HCT116 (cell line): ENCODE data around the gene MYOG. TPM values are rescaled to one million over a fixed set of nuclear protein-coding genes. Genes with fewer than 3 reads are reported as not detected.

ENCODE experiments used
- ATAC-seq: fragments of 200-7000 bp; cut with Tn5 transposase; 2 replicates; pipeline ENCODE4 v1.9.1; 2020; ENCODE audit warnings: mild to moderate bottlenecking, moderate library complexity
- BruUV-seq: library from RNA; stranded (reverse); fragments of 400-500 nt; replicated peaks from 2 replicates; lab custom pipeline; 2021; lab: Mats Ljungman, UMichigan
- CTCF ChIA-PET: fragments of 300-600 bp; sonication (Branson Sonifier 250); formaldehyde crosslinking; loops from one replicate; lab custom pipeline; 2021; ENCODE audit warnings: antibody characterized with exemption; lab: Charles Lee
- POLR2A ChIA-PET: fragments of 300-600, 350-600 bp; sonication (Branson Sonifier 250); formaldehyde crosslinking; loops from one replicate; lab custom pipeline; 2021; ENCODE audit warnings: antibody characterized with exemption; lab: Charles Lee
- RAD21 ChIA-PET, 2 experiments: fragments of 300-600 bp; sonication (Branson Sonifier 250); formaldehyde crosslinking; loops; one replicate each; lab custom pipeline; 2023; ENCODE audit warnings: low total read pairs in 2 of 2; ENCODE audit not compliant: uncharacterized antibody in 2 of 2, unreplicated experiment in 2 of 2, low non-redundant PET in 1 of 2; lab: Charles Lee
- DNase-seq: peaks from one replicate; pipeline ENCODE4 v3.0.0-alpha.2; 2010; ENCODE audit warnings: low read depth, low spot score
- H2AFZ ChIP-seq: fragments of 200-600 bp; shearing (Covaris generic), sonication (generic); 2 replicates; pipeline ENCODE4 v1.6.1; 2017; ENCODE audit warnings: low read depth, mixed run types, mixed read lengths, antibody characterized with exemption, low read length; ENCODE audit not compliant: poor library complexity, severe bottlenecking
- H3K27ac ChIP-seq: 2 replicates; pipeline ENCODE4 v1.5.1; 2012; ENCODE audit warnings: low read depth, low read length
- H3K27me3 ChIP-seq: fragments of 200-600 bp; sonication (generic); 2 replicates; pipeline ENCODE4 v1.6.1; 2016; ENCODE audit warnings: mixed run types, low read length, mixed read lengths; ENCODE audit not compliant: insufficient read depth
- H3K36me3 ChIP-seq, 2 experiments: fragments of 200-500 bp in 1 of 2; fragments of 200-600 bp in 1 of 2; sonication (Bioruptor generic) in 1 of 2; sonication (generic) in 1 of 2; 2 replicates each; pipeline versions ENCODE4 v1.5.1 to v1.6.1; 2014 to 2016; ENCODE audit warnings: low read length in 2 of 2, inconsistent platforms in 1 of 2, mixed read lengths in 1 of 2, mixed run types in 1 of 2; ENCODE audit not compliant: insufficient read depth in 2 of 2, control insufficient read depth in 1 of 2
- H3K4me1 ChIP-seq, 2 experiments: fragments of 200-600 bp in 1 of 2; sonication (generic) in 1 of 2; 2 replicates each; pipeline versions ENCODE4 v1.5.1 to v1.6.1; 2012 to 2017; ENCODE audit warnings: low read length in 2 of 2, inconsistent platforms in 1 of 2, mild to moderate bottlenecking in 1 of 2, mixed read lengths in 1 of 2, mixed run types in 1 of 2, moderate library complexity in 1 of 2; ENCODE audit not compliant: insufficient read depth in 2 of 2, control insufficient read depth in 1 of 2
- H3K4me2 ChIP-seq: fragments of 200-600 bp; sonication (generic); 2 replicates; pipeline ENCODE4 v1.6.1; 2017; ENCODE audit warnings: mixed run types, low read length, mixed read lengths
- H3K4me3 ChIP-seq, 2 experiments: fragments of 200-600 bp in 1 of 2; sonication (generic) in 1 of 2; replicated peaks in 1 of 2; 2 replicates each; pipeline ENCODE4 v1.5.1; 2011 to 2016; ENCODE audit warnings: low read length in 2 of 2, control low read depth in 1 of 2, low read depth in 1 of 2, mild to moderate bottlenecking in 1 of 2, mixed read lengths in 1 of 2, mixed run types in 1 of 2
- H3K79me2 ChIP-seq: fragments of 200-600 bp; sonication (generic); 2 replicates; pipeline ENCODE4 v1.6.1; 2017; ENCODE audit warnings: mild to moderate bottlenecking, mixed run types, low read length, moderate library complexity, mixed read lengths; ENCODE audit not compliant: insufficient read depth
- H3K9ac ChIP-seq: fragments of 200-600 bp; sonication (generic); 2 replicates; pipeline ENCODE4 v1.6.1; 2016; ENCODE audit warnings: low read length, mixed read lengths
- H3K9me2 ChIP-seq: fragments of 200-600 bp; sonication (generic), shearing (Covaris generic); 2 replicates; pipeline ENCODE4 v1.6.1; 2017; ENCODE audit warnings: mixed run types, mild to moderate bottlenecking, moderate library complexity; ENCODE audit not compliant: insufficient read depth
- H3K9me3 ChIP-seq, 2 experiments: fragments of 200-500 bp in 1 of 2; fragments of 200-600 bp in 1 of 2; sonication (Bioruptor generic) in 1 of 2; sonication (generic) in 1 of 2; 2 replicates each; pipeline ENCODE4 v1.6.1; 2014 to 2017; ENCODE audit warnings: low read length in 2 of 2, mixed read lengths in 2 of 2, inconsistent platforms in 1 of 2, low read depth in 1 of 2, mild to moderate bottlenecking in 1 of 2, mixed run types in 1 of 2, moderate library complexity in 1 of 2; ENCODE audit not compliant: control insufficient read depth in 1 of 2, insufficient read depth in 1 of 2
- H4K20me1 ChIP-seq: fragments of 200-600 bp; sonication (generic), shearing (Covaris generic); 2 replicates; pipeline ENCODE4 v1.6.1; 2017; ENCODE audit warnings: mixed run types, mild to moderate bottlenecking, moderate library complexity; ENCODE audit not compliant: insufficient read depth
- CEBPB ChIP-seq: IDR thresholded peaks from 2 replicates; pipeline ENCODE4 v1.6.1; 2012; ENCODE audit warnings: low read depth
- ELF1 ChIP-seq: IDR thresholded peaks from 2 replicates; pipeline ENCODE4 v1.6.1; 2012; ENCODE audit warnings: low read depth, borderline replicate concordance
- EZH2phosphoT487 ChIP-seq: fragments of 200-600 bp; IDR thresholded peaks from 2 replicates; pipeline ENCODE4 v1.6.1; 2018; ENCODE audit warnings: antibody characterized with exemption, borderline replicate concordance
- JUND ChIP-seq: IDR thresholded peaks from 2 replicates; pipeline ENCODE4 v1.6.1; 2012
- POLR2AphosphoS5 ChIP-seq: IDR thresholded peaks from 2 replicates; pipeline ENCODE4 v1.6.1; 2011; ENCODE audit warnings: mild to moderate bottlenecking, low read depth, low read length, moderate library complexity
- RAD21 ChIP-seq: IDR thresholded peaks from 2 replicates; pipeline ENCODE4 v1.6.1; 2012; ENCODE audit warnings: low read depth, mild to moderate bottlenecking
- SRF ChIP-seq: IDR thresholded peaks from 2 replicates; pipeline ENCODE4 v1.6.1; 2012; ENCODE audit warnings: low read depth
- TCF7L2 ChIP-seq: IDR thresholded peaks from 2 replicates; pipeline ENCODE4 v1.7.0; 2011; ENCODE audit warnings: borderline replicate concordance, inconsistent platforms; ENCODE audit not compliant: insufficient read depth, insufficient read length; ENCODE audit errors: extremely low read depth
- YY1 ChIP-seq: IDR thresholded peaks from 2 replicates; pipeline ENCODE4 v1.6.1; 2011; ENCODE audit warnings: low read length, low read depth, moderate library complexity, mild to moderate bottlenecking; ENCODE audit not compliant: insufficient replicate concordance; ENCODE audit errors: extremely low read depth
- intact Hi-C: fragments of 100-400 bp; cut with micrococcal nuclease; formaldehyde crosslinking; loops from 2 replicates; pipeline ENCODE4 v1.10.0; 2022
- total RNA-seq: library from RNA; stranded (reverse); gene quantifications from one replicate; pipeline ENCODE4 v1.2.1, GENCODE V29; 2021; ENCODE audit not compliant: unreplicated experiment
- TF ChIP-seq, protein P1 (sequence below): IDR thresholded peaks from 2 replicates; pipeline ENCODE4 v1.6.1; 2012
- TF ChIP-seq, protein P2 (sequence below): IDR thresholded peaks from 2 replicates; pipeline ENCODE4 v1.6.1; 2011; ENCODE audit warnings: mild to moderate bottlenecking, low read length, moderate library complexity; ENCODE audit not compliant: insufficient replicate concordance; ENCODE audit errors: extremely low read depth

MYOG gene
- total RNA-seq, 1 experiment from 2014 or later, result not detected

DNA sequence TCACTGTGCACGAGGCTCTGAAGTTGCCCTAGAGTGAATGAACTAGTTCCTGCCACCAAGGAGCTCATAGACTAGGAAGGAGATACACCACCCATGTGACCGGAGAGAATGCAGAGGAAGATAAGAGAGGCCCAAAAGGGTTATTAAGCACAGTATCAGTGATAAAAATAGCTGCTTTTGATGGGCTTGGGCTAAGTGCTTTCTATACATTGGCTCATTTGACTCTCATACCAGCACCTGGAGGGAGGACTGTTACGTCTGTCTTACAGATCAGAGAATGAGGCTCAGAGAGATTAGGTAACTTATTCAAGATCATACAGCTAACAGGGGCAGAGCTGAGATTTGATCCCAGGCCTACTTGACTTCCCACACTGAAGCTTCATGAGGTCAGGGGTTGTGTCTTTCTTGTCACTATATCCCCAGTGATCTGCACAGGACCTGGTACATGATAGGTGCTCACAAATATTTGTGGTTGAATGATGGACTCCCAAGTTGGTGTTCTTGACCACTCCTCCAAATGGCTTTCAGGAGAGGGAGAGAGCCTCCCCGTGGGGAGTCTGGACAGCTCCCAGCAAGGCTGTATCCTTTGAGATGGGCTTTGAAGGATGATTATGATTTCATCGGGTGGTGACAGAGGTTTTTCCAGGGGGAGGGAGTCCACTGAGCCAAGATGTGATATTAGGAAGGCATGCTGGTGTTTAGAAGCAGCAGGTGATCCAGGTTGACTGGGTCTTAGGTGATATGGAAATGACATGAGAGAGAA, 45.1 kb downstream of the MYOG start:
- Histone ChIP-seq H3K27ac (no peak overlapping the region), H3K4me1 (peaks cover 0 to 22% of the 10 kb centered on the region in 2 experiments; a peak in 2 of 4 replicates), H2AFZ (no peak overlapping the region), H4K20me1 (no peaks in the 10 kb centered on the region), H3K9me2 (no peaks in the 10 kb centered on the region), H3K4me3 (no peak overlapping the region)
- DNase-seq, result no peak
- intact Hi-C loops, result loop anchor here (1.0 kb wide), 1 partner anchor 132 kb away; no protein-coding TSS in a partner anchor
- no peak for TF ChIP-seq POLR2AphosphoS5
- TF ChIP-seq, protein P1, sequence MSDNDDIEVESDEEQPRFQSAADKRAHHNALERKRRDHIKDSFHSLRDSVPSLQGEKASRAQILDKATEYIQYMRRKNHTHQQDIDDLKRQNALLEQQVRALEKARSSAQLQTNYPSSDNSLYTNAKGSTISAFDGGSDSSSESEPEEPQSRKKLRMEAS, result no peak
- TF ChIP-seq, protein P2, sequence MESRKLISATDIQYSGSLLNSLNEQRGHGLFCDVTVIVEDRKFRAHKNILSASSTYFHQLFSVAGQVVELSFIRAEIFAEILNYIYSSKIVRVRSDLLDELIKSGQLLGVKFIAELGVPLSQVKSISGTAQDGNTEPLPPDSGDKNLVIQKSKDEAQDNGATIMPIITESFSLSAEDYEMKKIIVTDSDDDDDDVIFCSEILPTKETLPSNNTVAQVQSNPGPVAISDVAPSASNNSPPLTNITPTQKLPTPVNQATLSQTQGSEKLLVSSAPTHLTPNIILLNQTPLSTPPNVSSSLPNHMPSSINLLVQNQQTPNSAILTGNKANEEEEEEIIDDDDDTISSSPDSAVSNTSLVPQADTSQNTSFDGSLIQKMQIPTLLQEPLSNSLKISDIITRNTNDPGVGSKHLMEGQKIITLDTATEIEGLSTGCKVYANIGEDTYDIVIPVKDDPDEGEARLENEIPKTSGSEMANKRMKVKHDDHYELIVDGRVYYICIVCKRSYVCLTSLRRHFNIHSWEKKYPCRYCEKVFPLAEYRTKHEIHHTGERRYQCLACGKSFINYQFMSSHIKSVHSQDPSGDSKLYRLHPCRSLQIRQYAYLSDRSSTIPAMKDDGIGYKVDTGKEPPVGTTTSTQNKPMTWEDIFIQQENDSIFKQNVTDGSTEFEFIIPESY, result no peak
- no peak for TF ChIP-seq RAD21
- no peak for TF ChIP-seq CEBPB
- no peak for TF ChIP-seq ELF1
- no peak for TF ChIP-seq YY1
- TF ChIP-seq EZH2phosphoT487, result no peak
- no peak for TF ChIP-seq JUND
- no peak for TF ChIP-seq SRF
- TF ChIP-seq TCF7L2, result no peak
- TF ChIP-seq, all 23 proteins: peak for 0
- ATAC-seq, result no peak
- H3K4me2 ChIP-seq, result no peak overlapping the region
- no peaks in the 10 kb centered on the region for H3K9me3 ChIP-seq
- no TSS peak for BruUV-seq
- ChIA-PET CTCF (interaction anchor here (0.9 to 5.0 kb wide), 21 partner anchors 7 to 299 kb away, joined by 3 to 185 read pairs (median 6); partner anchors contain the start of gene PPFIA4), RAD21 (interaction anchor here (1.1 to 2.4 kb wide), 8 partner anchors 77 to 227 kb away, joined by 3 to 19 read pairs (median 6); no protein-coding TSS in a partner anchor), POLR2A (interaction anchor here (1.5 to 2.6 kb wide), 3 partner anchors 175 to 228 kb away, joined by 4 to 10 read pairs (median 5); no protein-coding TSS in a partner anchor)
- H3K9ac ChIP-seq, result no peak overlapping the region
- H3K79me2 ChIP-seq, result no peaks in the 10 kb centered on the region
- H3K27me3 ChIP-seq, result no peaks in the 10 kb centered on the region
- H3K36me3 ChIP-seq, result no peaks in the 10 kb centered on the region
